ENCODE measurements around the gene BSPH1.
"Not testable (repeated sequence)": the region's sequence is repeated elsewhere in the genome, so short reads cannot be mapped to it uniquely, and the experiment has no call there.

Gene BSPH1, protein sequence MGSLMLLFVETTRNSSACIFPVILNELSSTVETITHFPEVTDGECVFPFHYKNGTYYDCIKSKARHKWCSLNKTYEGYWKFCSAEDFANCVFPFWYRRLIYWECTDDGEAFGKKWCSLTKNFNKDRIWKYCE

DNA sequence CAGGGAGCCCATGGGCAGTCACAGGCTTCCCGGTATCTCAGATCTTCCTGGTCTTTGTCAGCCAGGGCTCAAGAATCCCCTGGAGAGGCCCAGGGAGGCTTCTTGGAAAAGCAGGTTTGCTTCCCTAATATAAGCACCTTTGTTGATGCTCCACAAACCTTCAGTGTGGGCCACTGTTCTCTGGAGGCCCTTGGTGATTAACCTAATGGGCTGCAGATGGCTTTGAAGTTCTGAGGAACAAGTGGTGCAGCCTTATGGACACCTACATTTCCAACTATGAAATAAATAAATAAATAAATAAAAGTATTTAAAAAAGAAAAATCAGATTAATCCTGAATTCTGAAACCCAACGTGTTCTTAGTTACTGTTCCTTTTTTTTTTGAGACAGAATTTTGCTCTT, at the start of gene BSPH1:
BSPH1 (minus strand) TSS at position 101 of the 400 bp plus-strand sequence; CDS start at position 12, 89 bp downstream.
- no peak for DNase-seq (ENCODE audit: low read depth in 3 of 3, low spot score in 1 of 3)

DNA sequence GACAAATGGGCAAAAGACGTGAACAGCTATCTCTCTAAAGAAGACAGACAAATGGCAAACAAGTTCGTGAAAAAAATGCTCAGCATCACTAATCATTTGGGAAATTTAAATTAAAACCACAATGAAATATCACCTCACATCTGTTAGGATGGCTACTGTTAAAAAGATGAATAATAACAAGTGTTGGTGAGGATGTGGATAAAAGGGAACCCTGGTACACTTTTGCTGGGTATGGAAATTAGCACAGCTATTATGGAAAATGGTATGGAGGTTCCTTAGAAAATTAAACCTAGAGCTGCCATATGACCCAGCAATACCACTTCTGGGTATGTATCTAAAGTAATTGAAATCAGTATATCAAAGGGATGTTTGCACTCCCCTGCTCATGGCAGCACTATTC, 44.8 kb upstream of the BSPH1 start:
- DNase-seq (ENCODE audit: low read depth in 3 of 3, low spot score in 1 of 3): no peak

DNA sequence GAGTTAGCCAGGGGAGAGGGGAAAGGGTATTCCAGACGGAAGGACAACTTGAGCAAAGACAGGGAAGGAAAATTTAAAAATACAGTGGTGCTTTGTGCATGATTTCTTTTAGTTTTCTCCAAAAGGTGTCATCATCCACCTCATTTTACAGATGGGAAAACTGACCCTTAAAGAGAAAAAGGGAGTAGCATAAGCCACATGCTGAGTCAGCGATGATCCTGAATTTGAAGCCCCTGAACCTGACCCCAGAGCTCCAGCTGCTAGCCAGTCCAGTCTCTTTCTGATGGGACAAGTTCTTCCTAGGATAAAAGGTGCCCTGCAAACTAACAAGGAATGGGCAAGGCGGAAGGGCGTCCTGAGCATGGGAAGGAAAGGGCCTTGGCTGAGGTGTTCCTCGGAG, 41.6 kb upstream of the BSPH1 start:
- no peak for DNase-seq (ENCODE audit: low read depth in 3 of 3, low spot score in 1 of 3)

DNA sequence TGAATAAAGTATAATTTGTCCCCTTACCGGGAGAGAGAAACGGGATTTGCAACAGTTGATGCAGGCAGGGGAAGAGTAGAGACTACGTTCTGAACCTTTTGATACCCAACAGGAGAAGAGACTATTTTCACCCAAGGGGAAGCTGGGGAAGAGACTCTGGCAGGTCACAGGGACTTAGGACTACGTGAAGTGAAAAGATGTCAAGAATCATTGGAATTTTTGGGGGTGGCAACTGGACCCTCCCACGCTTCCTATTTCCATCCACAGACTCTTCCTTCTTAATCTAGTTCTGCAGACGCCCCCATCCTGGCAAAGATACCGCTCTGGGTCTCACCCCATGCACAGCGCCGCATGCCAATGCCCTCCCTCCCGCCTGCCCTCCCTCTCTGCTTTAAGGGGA, 38.1 kb upstream of the BSPH1 start:
- DNase-seq (ENCODE audit: low read depth in 3 of 3, low spot score in 1 of 3): no peak

DNA sequence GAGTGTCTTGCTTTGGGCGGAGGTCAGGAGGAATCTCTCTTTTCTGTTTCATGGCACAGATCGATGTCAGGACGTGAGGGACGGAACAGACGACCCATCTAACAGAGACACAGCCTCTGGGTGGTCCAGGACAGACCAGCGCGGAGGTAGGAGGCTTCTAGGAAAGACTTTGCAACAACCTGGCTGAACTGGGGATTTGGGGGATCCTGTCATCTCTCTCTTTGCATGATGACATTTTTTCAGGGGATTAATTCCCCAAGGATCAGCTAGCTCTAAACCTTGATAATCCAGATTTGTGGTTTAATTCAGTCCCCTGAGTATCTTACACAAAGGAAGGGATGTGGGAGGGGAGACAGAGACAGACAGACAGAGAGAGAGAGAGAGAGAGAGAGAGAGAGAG, 37.5 kb upstream of the BSPH1 start:
- DNase-seq (ENCODE audit: low read depth in 3 of 3, low spot score in 1 of 3): no peak

DNA sequence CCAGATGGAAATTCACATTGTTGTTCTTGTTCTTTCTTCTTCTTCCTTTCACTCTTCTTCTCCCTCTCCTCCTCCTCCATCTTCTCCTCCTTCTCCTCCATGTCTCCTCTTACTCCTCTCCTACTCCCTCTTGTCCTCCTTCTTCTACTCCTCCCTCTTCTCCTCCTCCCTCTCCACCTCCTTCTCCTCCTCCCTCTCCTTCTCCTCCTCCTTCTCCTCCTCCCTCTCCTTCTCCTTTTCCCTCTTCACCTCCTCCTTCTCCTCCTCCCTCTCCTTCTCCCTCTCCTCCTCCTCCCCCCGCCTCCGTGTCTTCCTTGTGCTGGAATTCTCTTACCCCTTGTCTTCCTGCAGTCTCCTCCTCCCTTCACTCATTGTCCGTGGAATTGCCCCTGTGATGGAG, 33.5 kb upstream of the BSPH1 start:
- DNase-seq (ENCODE audit: low read depth in 3 of 3, low spot score in 1 of 3): no peak

DNA sequence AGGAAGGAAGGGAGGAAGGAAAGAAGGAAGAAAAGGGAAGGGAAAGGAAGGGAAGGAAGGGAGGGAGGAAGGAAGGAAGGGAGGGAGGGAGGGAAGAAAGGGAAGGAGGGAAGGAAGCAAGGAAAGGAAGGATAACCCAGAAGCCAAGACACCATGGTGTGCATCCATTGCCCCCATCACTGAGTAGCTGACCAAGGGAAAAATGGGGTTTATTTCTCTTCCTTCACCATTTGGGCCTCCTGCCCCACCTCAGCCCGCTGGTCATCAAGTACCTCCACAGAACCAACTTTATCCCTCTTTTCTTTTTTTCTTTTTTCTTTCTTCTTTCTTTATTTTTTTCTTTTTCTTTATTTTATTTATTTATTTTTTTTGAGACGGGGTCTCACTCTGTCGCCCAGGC, 31.5 kb upstream of the BSPH1 start:
- no peak for DNase-seq (ENCODE audit: low read depth in 3 of 3, low spot score in 1 of 3)

DNA sequence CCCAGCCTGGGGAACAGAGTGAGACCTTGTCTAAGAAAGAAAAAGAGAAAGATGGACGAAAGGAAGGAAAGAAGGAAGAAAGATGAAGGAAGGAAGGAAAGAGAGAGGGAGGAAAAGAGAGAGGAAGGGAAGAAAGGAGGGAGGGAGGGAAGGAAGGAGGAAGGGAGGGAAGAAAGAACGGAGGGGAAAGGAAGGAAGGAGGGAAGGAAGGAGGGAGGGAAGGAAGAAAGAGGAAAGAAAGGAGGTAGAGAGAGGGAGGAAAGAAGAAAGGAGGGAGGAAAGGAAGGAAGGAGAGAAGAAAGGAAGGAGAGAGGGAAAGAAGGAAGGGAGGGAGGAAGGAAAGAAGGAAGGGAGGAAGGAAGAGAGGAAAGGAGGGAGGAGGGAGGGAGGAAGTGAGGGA, 31.0 kb upstream of the BSPH1 start:
- no peak for DNase-seq (ENCODE audit: low read depth in 3 of 3, low spot score in 1 of 3)

DNA sequence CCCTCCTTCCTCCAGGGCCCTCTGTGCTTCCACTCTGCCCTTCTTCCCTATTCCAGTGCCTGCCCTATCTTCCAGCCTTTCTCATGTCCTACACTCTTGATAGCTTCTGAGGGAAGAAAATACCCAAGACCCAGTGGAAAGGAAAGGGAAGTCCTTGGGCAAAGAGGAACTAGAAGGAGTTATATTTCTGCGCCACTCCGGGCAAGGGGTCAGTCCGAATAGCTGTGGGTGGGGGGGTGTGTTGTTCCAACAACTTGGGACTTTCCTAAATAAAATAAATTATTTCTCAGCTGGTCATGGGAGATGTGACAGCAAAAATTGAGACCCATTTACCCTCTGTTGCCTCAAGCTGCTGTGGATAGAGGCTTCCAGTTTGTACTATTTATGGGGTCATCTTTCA, 28.7 kb upstream of the BSPH1 start:
- no peak for DNase-seq (ENCODE audit: low read depth in 3 of 3, low spot score in 1 of 3)

DNA sequence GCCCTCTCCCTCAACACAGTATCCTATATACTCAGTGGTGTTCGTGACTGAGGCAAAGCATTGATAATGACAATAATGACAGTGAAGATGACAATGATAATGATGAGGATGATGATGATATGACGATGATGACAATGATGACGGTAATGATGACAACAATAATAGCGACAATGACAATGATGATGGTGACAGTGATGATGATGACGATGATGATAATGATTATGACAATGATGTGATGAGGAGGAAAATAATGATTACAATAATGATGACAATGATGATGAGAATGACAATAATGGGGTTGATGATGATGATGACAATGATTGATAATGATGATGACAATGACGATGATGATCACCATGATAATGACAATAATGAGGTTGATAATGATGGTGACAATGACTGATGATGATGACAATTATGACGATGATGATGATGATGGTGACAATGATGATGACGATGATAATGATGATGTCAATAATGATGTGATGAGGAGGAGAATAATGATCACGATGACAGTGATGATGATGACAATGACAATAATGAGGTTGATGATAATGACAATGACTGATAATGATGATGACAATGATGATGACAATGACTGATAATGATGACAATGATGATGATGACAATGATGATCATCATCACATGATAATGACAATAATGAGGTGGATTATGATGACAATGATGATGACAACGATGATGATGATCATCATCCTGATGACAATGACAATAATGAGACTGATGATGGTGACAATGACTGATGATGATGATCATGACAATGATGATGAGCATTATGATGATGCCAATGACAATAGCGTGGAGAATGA, 19.2 kb upstream of the BSPH1 start:
- no peak for DNase-seq (ENCODE audit: low read depth in 3 of 3, low spot score in 1 of 3)

DNA sequence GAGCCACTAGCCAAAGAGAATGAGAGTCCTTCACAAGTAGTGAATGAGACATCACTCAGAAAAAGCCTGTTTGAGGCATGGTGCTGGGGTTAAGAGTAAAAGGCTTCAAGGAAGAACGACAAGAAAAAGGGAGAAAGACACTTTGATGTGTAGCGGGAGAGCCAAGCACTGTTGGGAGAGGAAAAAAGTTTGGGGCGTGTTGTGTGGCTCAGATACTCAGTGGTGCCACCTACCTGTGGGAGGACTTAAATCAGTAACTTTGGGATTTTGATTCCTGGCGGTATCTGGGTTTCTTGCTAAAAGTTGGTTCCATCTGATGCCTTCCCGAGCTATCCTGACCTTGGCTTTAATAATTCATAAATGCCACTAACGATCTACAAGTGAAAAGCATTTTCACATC, 14.8 kb upstream of the BSPH1 start:
- DNase-seq (ENCODE audit: low read depth in 3 of 3, low spot score in 1 of 3): no peak

DNA sequence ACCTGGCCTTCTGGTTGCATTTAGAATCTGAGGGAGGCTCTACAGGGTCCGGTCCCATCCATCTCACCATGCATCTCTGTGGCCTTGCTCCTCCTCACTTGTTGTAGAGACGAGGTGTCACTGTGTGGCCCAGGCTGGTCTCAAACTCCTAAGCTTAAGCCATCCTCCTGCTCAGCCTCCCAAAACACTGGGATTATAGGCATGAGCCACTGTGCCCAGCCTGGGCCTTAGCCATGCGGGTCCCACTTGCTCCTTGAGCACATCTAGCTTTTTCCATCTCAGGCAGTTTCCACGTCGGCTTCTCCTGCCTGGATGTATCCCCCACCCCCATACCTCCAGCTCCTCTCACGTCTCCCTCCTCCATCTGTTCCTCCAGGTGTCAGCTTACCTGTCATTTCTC, 12.3 kb upstream of the BSPH1 start:
- DNase-seq (ENCODE audit: low read depth in 3 of 3, low spot score in 1 of 3): no peak

DNA sequence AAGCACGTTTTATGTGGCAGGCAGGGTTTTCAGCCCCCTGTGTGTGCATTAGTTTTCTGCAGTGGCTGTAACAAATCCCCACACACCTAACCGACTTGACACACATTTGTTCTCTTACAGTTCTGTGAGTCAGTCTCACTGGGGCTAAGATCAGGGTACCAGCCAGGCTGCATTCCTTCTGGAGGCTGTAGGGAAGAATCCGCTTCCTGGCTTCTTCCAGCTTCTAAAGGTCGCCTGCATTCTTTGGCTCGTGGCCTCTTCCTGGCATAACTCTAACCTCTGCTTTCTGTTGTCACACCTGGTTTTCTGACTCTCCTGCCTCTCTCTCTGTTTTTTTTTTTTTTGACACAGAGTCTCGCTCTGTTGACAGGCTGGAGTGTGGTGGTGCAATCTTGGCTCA, 8.9 kb upstream of the BSPH1 start:
- no peak for DNase-seq (ENCODE audit: low read depth in 3 of 3, low spot score in 1 of 3)

DNA sequence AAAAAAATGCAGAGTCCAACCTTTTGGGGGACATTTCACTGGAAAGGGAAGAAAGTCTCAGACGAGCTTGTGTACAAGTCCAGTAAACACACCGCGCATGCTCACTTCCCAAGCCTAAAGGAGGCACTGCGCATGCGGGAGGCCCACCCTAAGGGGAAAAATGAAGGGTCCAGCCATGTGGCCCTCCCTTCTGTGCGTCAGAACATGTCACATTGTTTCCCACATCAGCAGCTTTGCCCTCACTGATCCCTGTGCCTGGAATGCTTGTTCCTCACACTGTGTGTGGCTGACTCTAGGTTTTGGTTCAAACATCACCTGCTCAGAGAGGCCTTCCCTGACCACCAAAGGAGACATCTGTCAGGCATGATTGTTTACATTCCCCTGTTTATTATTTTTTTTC, 6.8 kb upstream of the BSPH1 start:
- DNase-seq (ENCODE audit: low read depth in 3 of 3, low spot score in 1 of 3): no peak

DNA sequence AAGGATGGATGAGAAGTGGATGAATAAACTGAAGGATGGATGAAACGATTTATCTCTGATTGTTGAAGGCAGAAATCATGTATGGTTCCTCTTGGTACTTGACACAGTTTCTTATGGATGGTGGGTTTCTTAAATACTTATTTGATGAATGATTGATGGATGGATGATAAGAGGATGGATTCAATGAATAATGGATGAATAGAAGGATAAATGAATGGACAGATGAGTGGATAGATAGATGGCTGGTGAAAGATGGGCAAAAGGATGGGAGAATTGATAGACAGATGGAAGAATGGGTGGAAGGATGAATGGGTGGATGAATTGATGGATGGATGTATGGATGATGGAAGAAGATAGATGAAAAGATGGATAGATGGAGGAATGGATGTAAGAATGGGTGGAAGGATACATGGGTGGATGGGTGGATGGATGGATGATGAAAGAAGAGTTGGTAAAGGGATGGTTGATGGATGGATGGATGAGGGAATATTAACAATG, 4.3 kb upstream of the BSPH1 start:
- DNase-seq (ENCODE audit: low read depth in 3 of 3, low spot score in 1 of 3): no peak

DNA sequence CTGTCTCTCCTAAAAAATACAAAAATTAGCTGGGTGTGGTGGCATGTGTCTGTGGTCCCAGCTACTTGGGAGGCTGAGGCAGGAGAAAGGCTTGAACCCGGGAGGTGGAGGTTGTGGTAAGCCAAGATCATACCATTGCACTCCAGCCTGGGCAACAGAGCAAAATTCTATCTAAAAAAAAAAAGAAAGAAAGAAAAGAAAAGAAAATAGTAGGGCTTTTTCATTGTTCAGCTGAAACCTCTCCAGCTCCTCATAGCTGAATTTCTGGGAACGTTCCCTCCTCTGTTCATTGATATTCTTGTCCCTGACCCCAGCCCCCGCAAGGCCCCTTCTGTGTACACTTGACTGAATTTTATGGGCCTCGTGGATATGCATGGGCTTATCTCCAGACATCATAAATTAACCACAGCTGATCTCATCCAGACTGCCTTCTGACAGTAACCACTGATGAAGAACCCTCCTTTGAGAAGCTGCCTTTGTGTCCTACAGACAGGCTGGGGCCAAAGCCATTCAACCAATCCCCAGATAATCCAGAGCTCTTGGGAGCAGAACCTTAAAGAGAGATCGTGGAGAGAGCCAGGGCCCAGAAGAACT, 2.3 kb upstream of the BSPH1 start, which contains the start of gene ELSPBP1:
ELSPBP1 (plus strand) TSS at position 424 of the 594 bp plus-strand sequence. CDS start 14,036 bp downstream, outside the sequence.
- DNase-seq (ENCODE audit: low read depth in 3 of 3, low spot score in 1 of 3): no peak

DNA sequence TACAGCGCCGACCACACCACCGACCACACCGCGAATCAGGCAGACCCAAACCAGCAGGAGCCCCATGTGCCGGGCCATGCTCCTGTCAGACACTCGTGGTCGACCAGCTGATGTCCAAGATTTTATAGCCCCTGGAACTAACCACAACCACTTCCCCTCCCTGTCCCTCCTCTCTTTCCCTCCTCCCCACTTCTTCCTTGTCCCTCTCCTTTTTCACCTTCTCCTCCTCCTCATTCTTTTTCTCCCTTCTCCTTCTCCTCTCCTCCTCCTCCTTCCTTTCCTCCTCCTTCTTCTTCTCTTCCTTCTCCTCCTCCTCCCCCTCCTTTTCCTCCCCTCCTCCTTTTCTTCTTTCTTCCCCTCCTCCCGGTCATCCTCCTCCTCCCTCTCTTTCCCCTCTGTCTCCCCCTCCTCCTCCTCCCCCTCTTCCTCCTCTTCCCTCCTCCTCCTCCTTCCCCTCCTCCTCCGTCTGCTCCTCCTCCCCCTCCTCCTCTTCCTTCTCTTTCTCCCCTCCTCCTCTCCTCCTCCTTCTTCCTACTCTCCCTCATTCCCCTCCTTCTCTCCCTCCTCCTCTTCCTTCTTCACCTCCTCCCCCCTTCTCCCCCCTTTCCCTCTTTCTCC, 670 bp downstream of the BSPH1 start:
- no peak for DNase-seq (ENCODE audit: low read depth in 3 of 3, low spot score in 1 of 3)

DNA sequence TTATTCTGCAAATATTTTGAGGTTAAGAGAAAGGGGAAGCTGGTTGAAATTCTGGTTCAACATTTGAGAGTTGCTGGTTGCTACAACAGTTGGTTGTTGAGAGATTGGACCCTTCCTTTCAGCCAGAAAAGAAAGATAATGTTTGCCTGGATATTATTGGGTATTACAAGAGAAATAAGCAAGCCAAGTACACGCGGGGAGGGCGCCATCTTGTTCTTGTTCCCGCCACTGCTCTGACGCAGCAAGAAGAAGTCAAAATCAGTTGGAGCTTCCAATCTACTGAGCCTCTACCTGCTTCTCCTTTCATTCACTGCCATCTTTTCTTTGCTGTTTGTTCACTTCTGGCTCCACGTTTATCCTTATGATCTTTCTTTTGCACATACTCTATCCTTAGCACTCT, 18.4 kb downstream of the BSPH1 start:
- no peak for DNase-seq (ENCODE audit: low read depth in 3 of 3, low spot score in 1 of 3)

DNA sequence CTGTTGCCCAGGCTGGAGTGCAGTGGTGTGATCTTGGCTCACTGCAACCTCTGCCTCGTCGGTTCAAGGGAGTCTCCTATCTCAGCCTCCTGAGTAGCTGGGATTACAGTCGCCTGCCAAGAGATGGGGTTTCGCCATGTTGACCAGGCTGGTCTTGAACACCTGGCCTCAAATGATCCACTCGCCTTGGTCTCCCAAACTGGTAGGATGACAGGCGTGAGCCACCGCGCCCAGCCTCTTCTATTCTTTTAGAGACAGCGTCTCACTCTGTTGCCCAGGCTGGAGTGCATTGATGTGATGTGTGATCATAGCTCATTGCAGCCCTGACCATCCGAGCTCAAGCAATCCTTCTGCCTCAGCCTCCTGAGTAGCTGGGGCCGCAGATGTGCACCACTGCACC, 36.0 kb downstream of the BSPH1 start:
- DNase-seq (ENCODE audit: low read depth in 3 of 3, low spot score in 1 of 3): not testable (repeated sequence)

DNA sequence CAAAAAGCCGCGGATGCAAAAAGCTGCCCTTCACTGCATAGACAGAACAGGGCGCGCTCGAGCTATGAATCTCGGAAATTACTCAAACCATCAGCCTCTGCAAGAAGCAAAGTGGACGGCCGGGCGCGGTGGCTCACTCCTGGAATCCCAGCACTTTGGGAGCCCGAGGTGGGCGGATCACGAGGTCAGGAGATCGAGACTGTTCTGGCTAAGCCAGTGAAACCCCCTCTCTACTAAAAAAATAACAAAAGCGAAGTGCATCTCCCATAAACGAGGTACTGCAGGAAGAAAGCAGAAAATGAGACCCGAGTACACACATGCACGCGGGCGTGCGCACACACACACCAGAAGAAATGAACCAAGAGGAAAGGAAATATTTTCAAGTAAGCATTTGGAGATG, 39.8 kb downstream of the BSPH1 start:
- DNase-seq (ENCODE audit: low read depth in 3 of 3, low spot score in 1 of 3): not testable (repeated sequence)

DNA sequence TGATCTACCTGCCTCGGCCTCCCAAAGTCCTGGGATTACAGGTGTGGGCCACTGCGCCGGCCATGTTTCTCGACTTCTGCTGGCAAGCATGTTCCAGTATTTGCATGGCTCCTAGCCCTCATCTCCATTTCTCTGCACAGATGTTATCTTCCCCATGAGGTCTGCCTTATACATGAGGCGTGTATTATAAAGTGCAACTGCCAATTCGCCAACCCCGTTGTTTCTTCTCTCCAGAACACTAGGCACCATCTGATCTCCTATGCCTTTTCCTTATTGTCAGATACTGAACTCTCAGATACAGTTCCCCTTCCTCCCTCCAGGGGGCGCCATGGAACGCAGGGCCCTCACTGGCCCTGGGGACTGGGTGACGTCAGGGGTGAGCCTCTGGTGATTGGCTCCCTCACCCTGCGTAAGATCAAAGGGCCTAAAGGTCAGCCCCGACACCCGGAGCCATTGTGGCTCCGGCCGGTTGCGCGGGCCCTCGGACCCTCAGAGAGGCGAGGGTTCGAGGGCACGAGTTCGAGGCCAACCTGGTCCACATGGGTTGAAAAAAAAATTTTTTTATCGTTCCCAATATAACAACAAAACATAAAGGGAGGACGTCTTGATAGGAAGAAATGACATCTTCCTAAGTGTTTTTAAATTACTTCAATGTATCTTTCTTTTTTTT, 42.0 kb downstream of the BSPH1 start:
- DNase-seq (ENCODE audit: low read depth in 3 of 3, low spot score in 1 of 3): peak in 1 of 3 donors; percentile 5

Measured in stimulated activated CD4-positive, alpha-beta T cell treated with anti-CD3 and anti-CD28 coated beads, TNF-alpha, amount 100 ng/mL, for 1 hour (primary cell).